GM19463 (cell line): ENCODE data around the gene ATP6V0B.

Experiments used
- ATAC-seq: cut with Tn5 transposase; IDR thresholded peaks from one replicate; pipeline ENCODE4 v1.9.1; 2021; ENCODE audit warnings: mild to moderate bottlenecking, moderate library complexity; ENCODE audit not compliant: unreplicated experiment

The ATP6V0B gene

GRCh38 chr1:43982808-43983207, 8.0 kb downstream of the ATP6V0B start:
- ATAC-seq, result no peak

- ATAC-seq, result no peak
Observed at GRCh38 chr1:43983253-43983899, 8.6 kb downstream of the ATP6V0B start.

- no peak for ATAC-seq
Observed at GRCh38 chr1:43984855-43985254, 10.1 kb downstream of the ATP6V0B start.

- no peak for ATAC-seq
Observed at GRCh38 chr1:43985984-43986595, 11.3 kb downstream of the ATP6V0B start.

GRCh38 chr1:43986712-43987111, 12.0 kb downstream of the ATP6V0B start:
- no peak for ATAC-seq

- no peak for ATAC-seq
Observed at GRCh38 chr1:43987159-43987902, 12.6 kb downstream of the ATP6V0B start.

GRCh38 chr1:43990271-43991199, 15.8 kb downstream of the ATP6V0B start:
- no peak for ATAC-seq

GRCh38 chr1:43991200-43991475, 16.4 kb downstream of the ATP6V0B start:
- no peak for ATAC-seq

- ATAC-seq, result peak; percentile 81
Observed at GRCh38 chr1:43991476-43992231, 16.9 kb downstream of the ATP6V0B start, which contains the start of gene CCDC24. Gene CCDC24 (plus strand): TSS chr1:43991599. CDS start chr1:43991879, 280 bp downstream.

- no peak for ATAC-seq
Observed at GRCh38 chr1:43992232-43992995, 17.7 kb downstream of the ATP6V0B start.

GRCh38 chr1:43993206-43993914, 18.6 kb downstream of the ATP6V0B start:
- ATAC-seq, result no peak

- no peak for ATAC-seq
Observed at GRCh38 chr1:43994071-43994470, 19.3 kb downstream of the ATP6V0B start.

GRCh38 chr1:43994794-43995790, 20.3 kb downstream of the ATP6V0B start:
- ATAC-seq, result no peak

- no peak for ATAC-seq
Observed at GRCh38 chr1:43995984-43996732, 21.4 kb downstream of the ATP6V0B start.

- no peak for ATAC-seq
Observed at GRCh38 chr1:43996733-43997115, 22.0 kb downstream of the ATP6V0B start.

GRCh38 chr1:43997295-43997999, 22.7 kb downstream of the ATP6V0B start:
- ATAC-seq, result no peak

GRCh38 chr1:43998000-43998378, 23.2 kb downstream of the ATP6V0B start:
- ATAC-seq, result no peak
